GM19438 (cell line): ENCODE measurements around the gene JAG2.

Source experiments
- ATAC-seq: cut with Tn5 transposase; IDR thresholded peaks from one replicate; pipeline ENCODE4 v1.9.1; 2021; ENCODE audit warnings: low read depth; ENCODE audit not compliant: unreplicated experiment

JAG2 gene

GRCh38 chr14:105153331-105153731 is 15.2 kb downstream of the JAG2 start:
- ATAC-seq = no peak

- ATAC-seq = no peak
Measured at GRCh38 chr14:105152794-105153241, 15.8 kb downstream of the JAG2 start.

GRCh38 chr14:105151838-105152793 is 16.5 kb downstream of the JAG2 start:
- no peak for ATAC-seq

- no peak for ATAC-seq
Measured at GRCh38 chr14:105151084-105151837, 17.3 kb downstream of the JAG2 start.

- no peak for ATAC-seq
Measured at GRCh38 chr14:105150368-105151083, 18.1 kb downstream of the JAG2 start.

GRCh38 chr14:105150026-105150367 is 18.6 kb downstream of the JAG2 start:
- no peak for ATAC-seq

- no peak for ATAC-seq
Measured at GRCh38 chr14:105149146-105149781, 19.3 kb downstream of the JAG2 start.

GRCh38 chr14:105148604-105149145 is 19.9 kb downstream of the JAG2 start:
- ATAC-seq = no peak

- ATAC-seq = no peak
Measured at GRCh38 chr14:105147671-105148603, 20.6 kb downstream of the JAG2 start.

GRCh38 chr14:105146976-105147635 is 21.5 kb downstream of the JAG2 start:
- no peak for ATAC-seq

- ATAC-seq = no peak
Measured at GRCh38 chr14:105146181-105146975, 22.2 kb downstream of the JAG2 start.

- ATAC-seq = no peak
Measured at GRCh38 chr14:105145381-105146180, 23.0 kb downstream of the JAG2 start.

- no peak for ATAC-seq
Measured at GRCh38 chr14:105144666-105145380, 23.8 kb downstream of the JAG2 start.

- ATAC-seq = no peak
Measured at GRCh38 chr14:105144026-105144665, 24.4 kb downstream of the JAG2 start.

GRCh38 chr14:105143451-105144025 is 25.0 kb downstream of the JAG2 start:
- ATAC-seq = no peak
